Astrocyte of the hippocampus (primary cell): Measurements from ENCODE around the gene GALNT16.
"Not testable (repeated sequence)": the region's sequence is repeated elsewhere in the genome, so short reads cannot be mapped to it uniquely, and the experiment has no call there.

Experiments
- DNase-seq: peaks from one replicate; pipeline ENCODE4 v3.0.0; 2011; ENCODE audit warnings: low read depth, low spot score

The GALNT16 gene

DNA sequence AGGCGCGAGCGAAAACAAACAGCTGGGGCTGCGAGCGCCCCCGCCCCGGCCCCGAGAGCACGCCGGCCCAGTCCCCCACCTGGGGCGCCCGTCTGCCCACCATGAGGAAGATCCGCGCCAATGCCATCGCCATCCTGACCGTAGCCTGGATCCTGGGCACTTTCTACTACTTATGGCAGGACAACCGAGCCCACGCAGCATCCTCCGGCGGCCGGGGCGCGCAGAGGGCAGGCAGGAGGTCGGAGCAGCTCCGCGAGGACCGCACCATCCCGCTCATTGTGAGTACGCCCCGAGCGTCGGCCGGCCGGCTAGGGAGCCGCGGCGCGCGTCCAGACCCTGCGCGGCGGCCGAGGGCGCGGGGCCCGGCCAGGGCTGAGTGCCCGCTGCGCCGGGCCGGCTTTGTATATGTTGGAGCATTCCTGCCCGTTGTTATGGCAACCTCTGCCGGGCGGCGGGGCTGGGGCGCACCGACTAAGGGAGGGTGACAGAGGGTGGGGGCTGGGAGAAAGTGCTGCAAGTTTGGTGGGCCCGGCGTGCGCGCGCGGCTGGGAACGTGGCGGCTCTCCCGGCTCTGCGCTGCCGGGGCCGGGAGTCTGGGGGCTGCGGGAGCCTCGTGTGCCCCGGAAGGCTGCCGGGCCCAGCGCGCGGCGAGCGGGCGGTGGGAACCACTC lies 367 bp downstream of the GALNT16 start:
- peak; percentile 58 for DNase-seq

DNA sequence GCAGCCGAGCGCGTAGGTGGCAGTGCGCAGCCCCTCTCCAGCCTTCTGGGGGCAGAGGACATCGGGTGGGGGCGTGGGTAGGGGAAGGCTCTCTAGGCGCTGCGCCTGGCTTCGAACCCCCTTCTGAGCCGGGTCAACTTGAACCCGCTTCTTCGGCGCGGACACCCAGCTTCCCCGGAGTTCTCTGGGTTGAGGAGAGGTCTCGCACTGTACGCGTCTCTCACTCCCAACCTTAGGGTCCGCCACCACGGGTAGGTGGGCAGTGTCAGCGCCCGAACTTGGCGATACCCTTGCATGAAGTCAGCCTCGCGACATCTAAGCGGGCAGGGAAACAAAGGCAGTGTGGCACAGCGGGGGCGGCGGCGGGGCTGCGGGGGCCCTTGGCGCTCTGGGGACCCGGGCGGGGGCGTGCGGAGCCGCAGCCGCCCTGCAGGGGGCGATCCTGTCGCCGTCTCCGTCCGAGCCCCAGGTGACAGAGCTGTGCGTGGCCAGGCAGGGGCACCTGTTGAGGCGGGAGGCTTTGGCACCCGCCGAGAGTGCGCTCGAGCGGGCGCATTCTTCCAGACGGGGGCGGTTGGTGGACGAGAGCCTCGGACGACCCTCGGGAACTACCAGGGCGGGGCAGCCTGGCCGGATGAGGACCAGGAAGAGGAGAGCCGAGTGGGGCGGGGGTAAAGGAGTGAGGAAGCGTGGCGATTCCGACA lies 1.1 kb downstream of the GALNT16 start:
- DNase-seq = peak; percentile 43

DNA sequence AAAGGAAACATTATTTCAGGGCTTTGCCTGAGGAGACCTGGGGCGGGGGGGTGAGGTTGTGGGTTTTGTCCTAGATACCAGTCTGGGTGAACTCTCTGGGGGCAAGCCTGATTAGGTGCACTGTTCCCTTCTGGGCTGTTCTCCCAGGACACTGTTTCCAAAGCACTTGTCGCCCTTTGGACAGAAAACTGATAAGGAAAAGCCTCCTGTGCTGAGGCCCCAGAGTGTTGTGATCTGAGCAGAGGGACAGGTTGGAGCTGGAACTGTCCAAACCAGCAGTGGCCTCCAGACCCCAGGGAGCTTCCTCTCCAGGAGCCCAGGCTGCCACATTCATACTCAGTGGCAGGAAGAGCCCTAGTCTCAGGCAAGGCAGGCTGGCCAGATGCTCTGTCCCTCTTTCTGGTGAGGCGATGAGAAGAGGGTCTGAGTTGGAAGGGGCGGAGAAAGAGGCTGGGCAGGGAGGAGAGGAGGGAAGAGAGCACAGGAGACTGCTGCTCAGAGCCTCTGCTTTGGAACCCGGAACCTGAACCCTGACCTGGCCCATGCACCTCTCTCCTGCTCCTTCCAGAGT lies 1.9 kb downstream of the GALNT16 start:
- DNase-seq = no peak

DNA sequence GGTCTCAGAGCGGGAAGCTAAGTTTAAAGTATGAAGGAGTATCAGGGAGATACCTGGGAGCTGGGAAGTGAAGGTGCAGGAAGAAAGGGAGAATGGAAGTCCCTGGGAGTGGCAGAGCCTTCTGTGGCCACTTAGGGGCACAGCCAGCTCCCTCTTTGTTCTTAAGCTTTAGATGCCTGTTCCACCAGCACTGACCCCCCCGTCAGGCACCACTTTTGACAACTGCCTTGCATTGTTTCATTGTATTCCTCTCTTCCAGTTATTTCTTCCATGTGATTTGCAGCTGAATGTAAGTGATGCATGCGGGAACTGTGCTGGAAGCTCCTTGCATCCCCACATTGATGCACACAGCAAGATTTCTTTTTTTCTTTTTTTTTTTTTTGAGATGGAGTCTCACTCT lies 2.6 kb downstream of the GALNT16 start:
- DNase-seq = no peak

DNA sequence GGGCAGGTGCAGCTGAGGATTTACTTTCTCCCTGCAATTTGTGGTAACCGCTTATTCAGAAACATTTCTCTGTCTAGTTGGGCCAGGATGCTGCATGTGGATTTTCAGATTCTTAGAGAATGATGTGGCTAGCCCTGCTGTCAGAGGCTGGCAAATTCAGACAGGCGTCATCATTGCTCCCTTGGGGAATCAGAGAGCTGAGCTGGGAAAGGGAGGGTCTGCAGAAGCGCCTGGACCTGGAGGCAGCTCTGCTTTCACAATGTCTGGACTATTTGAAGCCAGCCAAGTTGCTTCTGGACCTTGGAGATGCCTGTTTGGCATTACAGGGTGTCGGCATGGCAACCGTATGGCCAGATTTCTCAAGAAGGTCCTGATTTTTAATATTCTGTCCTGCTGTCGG lies 3.4 kb downstream of the GALNT16 start:
- DNase-seq = peak; percentile 85

DNA sequence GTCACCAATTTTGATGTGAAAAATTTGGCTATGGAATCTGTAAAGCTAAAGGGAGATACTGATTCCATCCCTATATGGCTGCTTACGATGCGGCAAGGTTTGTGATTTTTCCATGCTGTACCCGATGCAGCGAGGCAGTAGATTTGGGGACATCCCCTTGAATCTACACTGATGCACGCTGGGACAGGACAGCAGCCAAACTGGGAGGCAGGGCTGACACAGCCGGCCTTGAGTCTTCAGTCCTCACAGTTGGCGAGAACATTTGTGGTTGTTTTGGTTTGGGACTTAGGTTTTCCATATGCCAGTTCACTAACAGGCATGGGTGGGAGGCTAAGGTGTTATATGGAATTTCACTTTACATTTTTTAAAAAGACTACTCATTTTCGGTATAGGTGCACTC lies 3.8 kb downstream of the GALNT16 start:
- DNase-seq = no peak

DNA sequence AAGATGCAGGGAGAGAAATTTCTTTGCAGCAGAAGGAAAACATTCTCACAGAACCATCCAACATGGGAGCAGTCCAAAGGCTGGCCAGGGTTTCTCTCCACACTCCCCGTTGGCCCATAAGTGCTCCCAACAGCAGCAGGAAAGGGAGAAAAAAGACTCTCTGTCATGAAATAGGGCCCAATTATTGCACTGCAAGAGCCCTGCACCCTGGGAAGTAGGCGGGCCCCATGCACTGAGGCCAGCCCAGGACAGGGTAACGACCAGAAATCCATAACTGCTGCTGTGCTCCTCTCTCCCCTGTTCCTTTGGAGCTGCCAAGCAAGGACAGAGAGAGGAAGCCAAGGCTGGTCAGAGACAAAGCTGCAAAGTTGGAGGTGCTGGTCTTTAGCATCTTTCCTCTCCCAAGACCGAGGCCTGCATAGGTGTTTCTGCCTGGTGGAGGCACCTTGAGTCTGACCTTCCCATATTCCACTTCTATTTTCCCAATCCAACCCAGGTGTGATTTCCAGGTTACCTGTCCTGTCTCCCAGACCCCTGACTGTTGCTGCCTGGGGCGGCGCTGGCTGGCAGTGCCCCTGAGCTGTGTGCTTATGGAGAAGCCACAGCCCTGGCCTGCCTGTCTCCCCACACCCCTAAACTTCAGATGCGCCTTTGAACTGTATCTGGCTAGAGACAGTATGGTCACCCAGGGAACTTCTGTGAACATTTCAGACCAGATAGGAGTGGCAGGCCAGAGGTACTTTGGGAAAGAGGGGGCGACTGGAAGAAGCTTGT lies 6.8 kb downstream of the GALNT16 start:
- no peak for DNase-seq

DNA sequence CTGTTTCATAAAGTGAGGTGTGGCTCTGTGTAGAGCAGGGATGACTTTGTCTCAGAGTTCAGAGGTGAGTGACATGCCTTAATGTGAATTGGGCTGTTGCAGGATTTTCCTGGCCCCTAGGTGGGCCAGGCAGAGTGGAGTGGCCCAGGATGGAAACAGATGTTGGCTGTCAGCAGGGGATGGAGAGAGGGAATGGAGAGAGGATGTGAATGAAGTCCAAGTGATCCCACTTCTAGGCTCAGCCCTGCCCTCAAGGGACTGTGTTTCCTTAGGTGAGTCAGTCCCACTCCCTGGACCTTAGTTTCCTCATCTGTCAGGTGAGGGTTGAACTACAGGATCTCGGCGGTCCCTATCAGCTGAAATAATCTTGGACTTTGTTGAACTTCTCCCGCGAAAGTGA lies 7.5 kb downstream of the GALNT16 start:
- DNase-seq = no peak

DNA sequence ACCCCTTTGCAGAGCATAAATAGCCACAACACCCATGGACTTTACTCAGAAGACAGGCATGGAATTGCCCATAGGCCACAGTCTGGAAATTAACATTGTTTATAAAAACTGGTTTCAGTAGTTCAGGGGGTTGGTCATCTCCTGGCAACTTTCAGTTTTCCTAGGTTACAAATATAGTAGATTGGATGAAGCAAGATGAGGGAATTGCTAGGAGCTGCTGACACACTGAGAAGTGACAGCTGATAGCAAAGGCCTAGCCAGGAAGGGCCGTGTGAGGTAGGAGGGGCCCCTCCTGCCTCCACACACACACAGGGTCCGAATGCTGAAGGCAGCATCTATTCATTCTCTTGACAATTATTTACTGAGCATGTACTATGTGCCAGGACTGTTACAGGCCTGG lies 8.3 kb downstream of the GALNT16 start:
- DNase-seq = no peak

DNA sequence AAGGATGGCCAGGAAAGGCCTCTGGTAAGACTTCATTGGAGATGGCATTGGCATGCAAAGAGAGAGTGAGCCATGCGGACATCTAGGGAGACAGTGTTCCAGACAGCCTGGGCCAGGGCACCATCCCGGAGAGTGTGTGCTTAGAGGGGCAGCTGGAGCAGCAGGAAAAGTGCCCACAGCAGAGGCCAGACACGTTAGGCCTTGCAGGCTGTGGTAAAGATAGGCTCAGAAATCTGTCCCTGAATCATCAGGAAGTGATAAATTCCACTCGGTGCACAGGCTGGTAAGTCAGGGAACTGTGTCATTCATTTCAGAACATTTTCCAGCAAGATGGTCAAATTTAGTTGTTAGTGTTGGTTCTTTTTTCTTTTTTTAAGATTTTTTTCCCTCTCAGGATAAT lies 8.8 kb downstream of the GALNT16 start:
- DNase-seq = peak; percentile 45

DNA sequence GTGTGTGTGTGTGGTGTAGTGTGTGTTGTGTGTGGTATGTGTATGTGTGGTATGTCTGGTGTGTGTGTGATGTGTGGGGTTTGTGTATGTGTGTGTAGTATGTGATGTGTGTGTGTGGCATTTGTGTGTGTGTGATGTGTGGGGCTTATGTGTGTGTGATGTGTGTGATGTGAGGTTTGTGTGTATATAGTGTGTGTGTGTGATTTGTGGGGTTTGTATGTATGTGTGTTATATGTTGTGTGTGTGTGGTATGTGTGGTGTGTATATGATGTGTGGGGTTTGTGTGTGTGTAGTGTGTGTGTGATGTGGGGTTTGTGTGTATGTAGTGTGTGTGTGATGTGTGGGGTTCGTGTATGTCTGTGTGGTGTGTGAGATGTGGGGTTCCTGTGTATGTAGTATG lies 9.4 kb downstream of the GALNT16 start:
- DNase-seq = no peak

DNA sequence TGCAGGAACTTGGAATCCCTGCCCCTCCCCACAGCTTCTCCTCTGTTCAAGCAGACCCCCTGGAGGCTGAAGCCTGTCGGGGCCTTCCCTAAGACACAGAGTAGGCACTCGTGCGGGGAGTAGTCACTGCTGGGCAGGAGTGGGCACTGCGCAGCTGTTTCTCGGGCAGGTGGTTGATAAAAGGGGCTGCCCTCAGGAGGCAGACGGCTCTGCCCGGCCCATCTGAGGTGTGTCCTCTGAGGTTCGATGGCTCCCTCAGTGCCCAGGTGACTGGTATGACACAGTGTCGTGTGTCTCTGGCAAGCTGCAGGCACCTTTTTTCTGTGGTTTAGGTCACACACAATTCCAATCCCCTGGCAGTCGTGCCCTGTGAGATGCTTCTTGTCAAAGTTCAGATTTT lies 10.1 kb downstream of the GALNT16 start:
- DNase-seq = no peak

DNA sequence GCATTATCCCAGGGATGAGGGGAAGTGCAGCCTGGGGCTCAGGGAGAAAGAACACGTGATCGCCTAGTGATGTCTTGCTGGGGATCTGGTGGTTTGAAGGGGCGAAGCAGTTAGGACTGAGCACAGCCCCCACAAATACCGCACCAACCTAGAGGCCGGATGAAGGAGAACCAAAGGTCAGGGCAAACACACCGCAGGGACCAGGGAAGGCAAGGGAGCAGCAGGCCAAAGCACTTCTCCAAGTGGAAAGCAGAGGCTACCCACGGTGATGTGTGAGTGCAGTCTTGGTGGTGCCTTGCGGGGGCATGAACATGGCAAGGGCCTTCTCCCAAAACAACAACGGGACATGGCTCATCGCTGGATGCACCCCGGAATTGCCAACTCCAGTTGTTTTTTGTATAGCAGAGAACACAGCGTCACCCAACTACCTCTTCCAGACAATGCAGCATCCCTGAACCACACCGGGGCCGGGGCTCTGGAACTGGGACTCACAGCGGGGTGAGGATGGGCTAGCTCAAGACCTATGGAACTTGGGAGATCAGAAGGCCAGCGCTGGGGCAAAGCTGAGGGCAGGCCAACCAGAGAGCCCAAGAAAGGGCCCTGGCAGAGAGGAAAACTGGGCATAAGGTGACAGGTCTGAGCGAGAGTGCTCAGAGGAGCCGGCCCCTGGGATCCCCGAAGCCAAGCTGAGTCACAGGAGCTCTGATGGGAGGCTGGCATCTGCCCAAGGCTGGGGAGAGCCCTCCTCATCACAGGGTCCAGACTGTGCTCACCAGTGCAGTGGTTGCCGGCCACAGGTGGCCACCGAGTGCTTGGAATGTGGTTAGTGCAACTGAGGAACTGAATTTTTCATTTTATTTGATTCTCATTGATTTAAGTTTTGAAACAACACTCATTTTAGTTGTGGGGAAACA lies 11.1 kb downstream of the GALNT16 start:
- peak; percentile 84 for DNase-seq

DNA sequence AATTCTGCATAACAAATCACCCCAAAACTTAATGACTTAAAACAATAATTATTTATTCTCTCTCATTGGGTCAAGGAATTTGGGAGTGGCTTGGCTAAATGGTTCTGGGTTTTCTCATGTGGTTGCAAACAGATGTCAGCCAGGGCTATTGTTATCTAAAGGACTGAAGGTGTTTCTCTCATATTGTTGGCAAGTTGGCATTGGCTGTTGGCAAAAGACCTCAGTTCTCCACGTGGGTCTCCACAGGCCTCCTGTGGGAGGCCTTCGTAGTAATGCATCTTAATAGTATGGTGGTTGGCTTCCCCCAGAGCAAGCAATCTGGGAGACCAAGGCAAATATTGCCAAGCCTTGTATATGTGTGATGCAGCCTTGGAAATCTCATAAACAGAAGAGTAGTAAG lies 14.4 kb downstream of the GALNT16 start:
- DNase-seq = no peak

DNA sequence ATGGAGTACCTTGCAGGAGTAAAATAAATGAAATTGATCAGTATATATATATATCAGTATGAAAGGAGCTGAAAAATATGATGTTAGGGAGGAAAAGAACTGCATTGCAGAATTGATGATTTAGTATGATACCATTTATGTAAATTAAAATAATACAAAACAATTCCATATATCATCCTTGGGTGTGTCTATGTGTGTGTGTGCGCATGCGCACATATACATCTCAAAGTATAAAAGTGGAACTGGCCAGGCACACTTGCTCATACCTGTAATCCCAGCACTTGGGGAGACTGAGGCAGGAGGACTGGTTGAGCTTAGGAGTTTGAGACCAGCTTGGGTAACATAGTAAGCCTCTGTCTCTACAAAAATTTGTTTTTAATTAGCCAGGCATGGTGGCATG lies 15.4 kb downstream of the GALNT16 start:
- no peak for DNase-seq

DNA sequence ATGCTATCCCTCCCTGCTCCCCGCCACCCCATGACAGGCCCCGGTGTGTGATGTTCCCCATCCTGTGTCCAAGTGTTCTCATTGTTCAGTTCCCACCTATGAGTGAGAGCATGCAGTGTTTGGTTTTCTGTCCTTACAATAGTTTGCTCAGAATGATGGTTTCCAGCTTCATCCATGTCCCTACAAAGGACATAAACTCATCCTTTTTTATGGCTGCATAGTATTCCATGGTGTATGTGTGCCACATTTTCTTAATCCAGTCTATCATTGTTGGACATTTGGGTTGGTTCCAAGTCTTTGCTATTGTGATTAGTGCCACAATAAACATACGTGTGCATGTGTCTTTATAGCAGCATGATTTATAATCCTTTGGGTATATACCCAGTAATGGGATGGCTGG lies 17.4 kb downstream of the GALNT16 start:
- DNase-seq = not testable (repeated sequence)

DNA sequence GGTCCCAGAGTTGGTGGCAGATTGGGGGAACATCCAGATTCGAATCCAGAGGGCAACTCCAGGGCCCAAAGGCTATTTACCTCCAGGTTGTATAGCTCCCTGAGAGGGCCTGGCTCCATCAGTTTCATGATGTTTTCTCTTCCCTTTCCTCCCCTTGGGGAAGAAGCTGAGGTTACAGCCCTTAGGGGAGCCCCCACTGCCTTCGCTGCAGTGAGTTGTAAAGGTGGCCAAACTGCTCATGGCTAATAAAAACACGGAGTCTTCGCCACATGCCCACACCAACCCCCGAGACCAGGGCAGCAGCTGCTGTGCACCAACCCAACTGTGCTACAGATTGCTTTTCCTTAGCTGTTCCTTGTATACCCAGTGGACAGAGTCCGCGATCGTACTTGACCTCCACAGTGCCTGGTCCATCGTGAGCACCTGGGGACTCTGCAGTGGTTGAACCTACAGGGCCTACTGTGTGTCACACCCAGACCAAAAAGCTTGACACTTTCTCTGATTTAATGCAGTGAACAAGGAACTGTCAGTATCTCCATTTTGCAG lies 20.9 kb downstream of the GALNT16 start:
- no peak for DNase-seq

DNA sequence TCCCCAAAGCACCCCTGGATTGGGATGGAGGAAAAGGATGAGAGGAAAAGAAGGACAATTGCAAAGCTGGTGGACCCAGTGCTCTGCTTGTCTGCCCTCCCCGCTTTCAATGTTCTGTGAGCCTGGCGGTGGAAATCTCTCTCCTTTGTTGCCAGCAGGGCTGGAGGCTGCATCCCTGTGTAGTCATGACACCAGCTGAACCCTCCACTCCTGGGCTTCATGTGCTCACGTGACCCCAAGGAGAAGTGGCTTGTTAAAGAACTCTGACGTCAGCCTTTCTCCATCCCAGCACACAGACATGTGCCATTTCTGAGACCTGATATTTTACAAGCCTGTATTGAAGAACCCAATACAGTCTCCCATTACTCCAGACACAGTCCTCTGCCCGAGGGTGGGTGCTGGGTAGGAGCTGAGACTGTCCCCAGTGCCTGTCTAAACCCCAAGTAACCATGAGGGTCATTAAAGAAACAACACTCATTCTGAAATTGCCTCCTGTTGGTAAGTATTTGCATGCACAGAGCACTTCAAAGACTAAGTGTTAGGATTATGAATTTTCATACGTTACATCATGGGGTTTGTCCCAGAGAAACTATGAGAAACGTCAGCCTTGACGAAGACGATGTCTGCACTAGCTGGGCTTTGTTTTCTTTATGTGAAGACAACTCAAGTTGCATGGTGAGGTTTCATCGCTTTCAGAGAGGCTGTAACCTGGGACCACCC lies 21.7 kb downstream of the GALNT16 start:
- no peak for DNase-seq

DNA sequence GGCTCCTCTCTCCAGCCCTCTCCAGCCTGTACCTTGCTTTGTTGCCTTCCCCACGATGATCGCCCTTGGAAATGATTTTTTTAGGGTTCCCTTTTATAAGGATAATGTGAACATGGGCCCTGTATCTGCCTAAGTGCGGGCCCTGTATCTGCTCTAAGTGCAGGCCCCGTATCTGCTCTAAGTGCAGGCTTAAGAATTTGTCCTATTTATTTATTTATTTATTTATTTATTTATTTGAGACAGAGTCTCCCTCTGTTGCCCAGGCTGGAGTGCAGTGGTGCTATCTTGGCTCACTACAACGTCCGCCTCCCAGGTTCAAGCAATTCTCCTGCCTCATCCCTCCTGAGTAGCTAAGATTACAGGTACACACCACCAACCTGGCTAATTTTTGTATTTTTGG lies 22.5 kb downstream of the GALNT16 start:
- no peak for DNase-seq

DNA sequence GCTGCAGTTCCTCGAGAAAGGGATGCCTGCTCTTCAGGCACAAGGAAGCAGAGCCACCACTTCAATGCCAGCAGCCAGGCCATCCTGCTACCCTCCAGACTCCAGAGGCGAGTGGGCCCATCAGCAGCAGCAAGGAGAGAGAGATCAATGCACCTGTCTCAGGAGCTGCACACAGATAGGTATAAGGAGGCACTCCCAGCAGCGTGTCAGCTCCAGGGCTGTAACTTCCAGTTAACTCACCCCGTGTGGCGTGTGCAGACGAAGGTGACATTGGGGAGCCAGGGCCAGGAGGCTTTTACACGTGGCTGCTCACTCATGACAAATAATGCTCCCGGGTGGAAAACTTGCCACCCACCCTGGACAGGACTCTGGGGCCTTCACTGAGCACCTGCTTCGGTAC lies 24.2 kb downstream of the GALNT16 start:
- no peak for DNase-seq
